ENCODE data around the gene XRCC1.

- TF ChIP-seq CTCF (conservative IDR thresholded peaks at IDR 0.05) (no peak), ZFX (IDR thresholded peaks at IDR 0.05) (no peak)
Observed at GRCh38 chr19:43505941-43506340, 69.4 kb downstream of the XRCC1 start.

All from C4-2B (cell line).